ENCODE data around the gene MAG.

MAG gene

GRCh38 chr19:35248310-35249145 is 43.4 kb upstream of the MAG start, which contains the start of gene LSR (continued):
- peak; percentile 97 for TF ChIP-seq ZBTB48 (tag by site-specific recombination; IDR thresholded peaks at IDR 0.05)
- TF ChIP-seq OVOL3 (tag by site-specific recombination; IDR thresholded peaks at IDR 0.05) = peak; percentile 39
- TF ChIP-seq ZNF311 (tag by site-specific recombination; IDR thresholded peaks at IDR 0.05; ENCODE audit: borderline replicate concordance) = no peak
- TF ChIP-seq ZNF140 (tag by site-specific recombination; IDR thresholded peaks at IDR 0.05) = no peak
- TF ChIP-seq PATZ1 (tag by site-specific recombination; IDR thresholded peaks at IDR 0.05) = peak; percentile 100
- TF ChIP-seq ZBTB21 (tag by site-specific recombination; IDR thresholded peaks at IDR 0.05) = peak; percentile 74; the same call in 1 of the 2 replicates
- TF ChIP-seq ZBTB49 (tag by site-specific recombination; IDR thresholded peaks at IDR 0.05; ENCODE audit: low read depth) = no peak
- peak; percentile 69; the same call in 1 of the 2 replicates for TF ChIP-seq TSHZ1 (tag by site-specific recombination; IDR thresholded peaks at IDR 0.05; ENCODE audit: borderline replicate concordance)
- TF ChIP-seq ZNF223 (tag by site-specific recombination; IDR thresholded peaks at IDR 0.05) = no peak; the same call in 1 of the 2 replicates
- TF ChIP-seq ZNF610 (tag by site-specific recombination; IDR thresholded peaks at IDR 0.05; ENCODE audit: borderline replicate concordance) = peak; percentile 93
- TF ChIP-seq ZFHX2 (tag by site-specific recombination; conservative IDR thresholded peaks at IDR 0.05) = peak; percentile 66
- TF ChIP-seq ZNF114 (tag by site-specific recombination; IDR thresholded peaks at IDR 0.05) = no peak
- no peak for TF ChIP-seq FEZF1 (tag by site-specific recombination; IDR thresholded peaks at IDR 0.05)
- TF ChIP-seq ZNF473 (tag by site-specific recombination; IDR thresholded peaks at IDR 0.05) = no peak
- no peak for TF ChIP-seq ZNF791 (tag by site-specific recombination; IDR thresholded peaks at IDR 0.05)
- TF ChIP-seq ZNF571 (tag by site-specific recombination; IDR thresholded peaks at IDR 0.05) = no peak
- TF ChIP-seq ZNF658 (tag by site-specific recombination; IDR thresholded peaks at IDR 0.05) = no peak
- no peak; the same call in 1 of the 2 replicates for TF ChIP-seq ZNF16 (tag by site-specific recombination; IDR thresholded peaks at IDR 0.05; ENCODE audit: low read depth)
- no peak for TF ChIP-seq ZNF174 (tag by site-specific recombination; IDR thresholded peaks at IDR 0.05)
- peak; percentile 91 for TF ChIP-seq ZNF600 (tag by site-specific recombination; IDR thresholded peaks at IDR 0.05)
- TF ChIP-seq ZNF529 (tag by site-specific recombination; IDR thresholded peaks at IDR 0.05; ENCODE audit: insufficient replicate concordance) = no peak
- TF ChIP-seq ZBTB8A (tag by site-specific recombination; IDR thresholded peaks at IDR 0.05) = peak; percentile 81
- TF ChIP-seq ZNF433 (tag by site-specific recombination; IDR thresholded peaks at IDR 0.05; ENCODE audit: low read depth) = no peak
- TF ChIP-seq PRDM4 (tag by site-specific recombination; IDR thresholded peaks at IDR 0.05) = peak; percentile 42; the same call in 1 of the 2 replicates
- TF ChIP-seq ZNF266 (tag by site-specific recombination; IDR thresholded peaks at IDR 0.05; ENCODE audit: low read depth) = 0 out of 2 replicates have a peak, but pooled peaks have one; percentile 29
- no peak for TF ChIP-seq ZNF214 (tag by site-specific recombination; IDR thresholded peaks at IDR 0.05; ENCODE audit: borderline replicate concordance)
- TF ChIP-seq ZXDB (tag by site-specific recombination; IDR thresholded peaks at IDR 0.05) = peak; percentile 98
- no peak for TF ChIP-seq ZNF138 (tag by site-specific recombination; IDR thresholded peaks at IDR 0.05; ENCODE audit: borderline replicate concordance)
- TF ChIP-seq GLI2 (tag by site-specific recombination; IDR thresholded peaks at IDR 0.05; ENCODE audit: borderline replicate concordance, low read depth) = no peak; the same call in 1 of the 2 replicates
- TF ChIP-seq RBAK (tag by site-specific recombination; IDR thresholded peaks at IDR 0.05) = 0 out of 2 replicates have a peak, but pooled peaks have one; percentile 40
